Dermis blood vessel endothelial cell (primary cell): Measurements from ENCODE around the gene TRAPPC14. TPM values are rescaled to one million over a fixed set of nuclear protein-coding genes. Genes with fewer than 3 reads are reported as not detected.
A peak's percentile ranks its signal among the peaks of the same experiment; 100 is the strongest.

Experiments used
- DNase-seq: peaks from one replicate; pipeline ENCODE4 v3.0.0; 2010
- total RNA-seq: library from RNA; depleted of rRNA; stranded (reverse); fragments of >200 nt; gene quantifications from 2 replicates; pipeline ENCODE4 v1.2.3, GENCODE V29; 2014

The TRAPPC14 gene
- total RNA-seq, 1 donor from 2014 or later, result 4.1 TPM

DNA sequence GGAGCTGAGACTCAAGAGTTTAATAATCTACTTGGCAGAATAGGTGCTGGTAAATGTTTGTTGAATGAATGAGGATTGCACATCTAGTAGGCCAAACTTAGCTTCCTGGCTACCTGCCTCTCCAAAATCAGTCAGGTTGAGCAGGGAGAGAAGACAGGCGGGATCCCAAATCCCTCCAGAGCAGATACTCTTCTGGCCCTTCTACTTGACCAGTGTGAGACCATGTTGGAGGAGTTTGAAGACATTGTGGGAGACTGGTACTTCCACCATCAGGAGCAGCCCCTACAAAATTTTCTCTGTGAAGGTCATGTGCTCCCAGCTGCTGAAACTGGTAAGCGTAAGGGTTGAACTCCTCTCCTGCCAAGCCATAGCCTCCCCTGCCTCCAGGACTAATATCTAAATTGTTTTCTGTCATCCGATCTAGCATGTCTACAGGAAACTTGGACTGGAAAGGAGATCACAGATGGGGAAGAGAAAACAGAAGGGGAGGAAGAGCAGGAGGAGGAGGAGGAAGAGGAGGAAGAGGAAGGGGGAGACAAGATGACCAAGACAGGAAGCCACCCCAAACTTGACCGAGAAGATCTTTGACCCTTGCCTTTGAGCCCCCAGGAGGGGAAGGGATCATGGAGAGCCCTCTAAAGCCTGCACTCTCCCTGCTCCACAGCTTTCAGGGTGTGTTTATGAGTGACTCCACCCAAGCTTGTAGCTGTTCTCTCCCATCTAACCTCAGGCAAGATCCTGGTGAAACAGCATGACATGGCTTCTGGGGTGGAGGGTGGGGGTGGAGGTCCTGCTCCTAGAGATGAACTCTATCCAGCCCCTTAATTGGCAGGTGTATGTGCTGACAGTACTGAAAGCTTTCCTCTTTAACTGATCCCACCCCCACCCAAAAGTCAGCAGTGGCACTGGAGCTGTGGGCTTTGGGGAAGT lies 34.0 kb downstream of the TRAPPC14 start:
- no peak for DNase-seq

DNA sequence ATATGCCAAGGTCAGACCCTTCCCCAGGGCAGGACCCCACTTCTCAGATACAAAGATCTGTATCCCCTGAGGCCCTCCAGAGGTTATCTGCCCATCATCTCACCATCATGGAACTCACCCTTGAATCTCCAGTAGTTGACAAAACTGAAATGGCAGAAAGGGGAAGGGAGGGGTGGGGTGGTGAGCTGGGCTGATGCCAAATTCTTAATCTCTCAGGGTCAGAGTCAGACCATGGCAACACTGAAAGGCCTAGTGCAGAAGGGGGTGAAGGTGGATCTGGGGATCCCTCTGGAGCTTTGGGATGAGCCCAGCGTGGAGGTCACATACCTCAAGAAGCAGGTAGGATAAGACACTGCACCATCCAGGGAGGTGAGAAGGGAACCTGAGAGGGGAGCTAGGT lies 36.0 kb downstream of the TRAPPC14 start:
- no peak for DNase-seq

DNA sequence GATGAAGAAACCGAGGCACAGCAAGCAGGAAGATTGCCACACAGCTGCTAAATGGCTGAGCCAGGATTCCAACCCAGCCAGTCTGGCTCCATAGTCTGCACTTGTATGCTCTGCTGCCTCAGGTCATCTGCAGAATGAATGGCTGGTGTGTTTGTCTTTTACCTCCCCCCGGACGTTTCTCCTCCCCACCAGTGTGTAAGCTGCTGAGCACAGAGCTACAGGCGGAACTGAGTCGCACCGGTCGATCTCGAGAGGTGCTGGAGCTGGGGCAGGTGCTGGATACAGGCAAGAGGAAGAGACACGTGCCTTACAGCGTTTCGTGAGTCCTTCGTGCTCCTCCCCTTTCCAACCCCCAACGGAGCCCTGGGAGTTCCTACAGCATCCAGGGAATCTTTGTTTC lies 36.5 kb downstream of the TRAPPC14 start:
- no peak for DNase-seq

DNA sequence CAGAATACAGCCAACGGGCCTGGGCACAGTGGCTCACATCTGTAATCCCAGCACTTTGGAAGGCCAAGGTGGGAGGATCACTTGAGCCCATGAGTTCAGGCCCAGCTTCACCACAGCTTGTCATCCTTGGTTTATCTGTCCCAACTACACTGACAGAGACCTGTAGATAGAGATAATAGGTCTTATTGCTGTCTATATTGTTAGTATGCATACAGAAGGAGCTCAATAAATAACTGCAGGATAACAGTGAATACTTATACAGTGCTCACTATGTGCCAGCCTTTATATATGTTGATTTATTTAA lies 37.8 kb downstream of the TRAPPC14 start:
- no peak for DNase-seq

DNA sequence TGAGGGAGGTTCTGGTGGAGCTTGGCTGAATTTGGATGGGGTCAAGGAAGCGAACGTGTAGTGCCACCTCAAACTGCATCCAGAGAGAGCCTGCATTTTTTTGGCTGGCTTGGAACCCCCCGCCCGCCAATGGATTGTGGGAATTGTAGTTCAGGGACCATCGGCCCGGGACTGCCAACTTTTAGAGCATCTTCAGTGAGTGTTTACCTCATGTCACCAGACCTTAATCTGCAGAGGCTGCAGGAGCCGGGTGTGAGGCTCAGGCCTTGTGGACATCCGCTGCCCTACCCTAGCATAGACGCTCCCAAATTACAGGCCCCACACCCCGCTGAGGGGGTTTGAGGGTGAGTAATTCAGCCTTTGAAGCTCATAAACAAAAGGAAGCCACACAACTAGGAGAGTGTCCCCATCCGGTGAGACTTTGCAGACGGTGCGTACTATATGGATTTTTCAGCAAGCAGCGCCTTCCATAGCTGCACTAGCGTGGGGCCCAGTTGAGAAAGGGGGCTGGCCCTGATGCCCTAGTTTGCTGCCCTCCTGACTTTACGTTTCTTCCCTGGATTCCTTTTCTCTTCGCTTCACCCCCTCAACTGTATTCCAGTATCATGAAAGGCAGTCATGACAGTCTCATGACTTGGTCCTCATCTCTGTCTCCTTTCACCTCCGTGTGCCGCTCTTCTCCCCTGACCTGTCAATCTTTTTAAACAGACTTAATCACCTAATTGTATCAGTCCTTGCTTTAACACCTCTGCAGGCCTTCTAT lies 38.4 kb downstream of the TRAPPC14 start:
- DNase-seq, result no peak

DNA sequence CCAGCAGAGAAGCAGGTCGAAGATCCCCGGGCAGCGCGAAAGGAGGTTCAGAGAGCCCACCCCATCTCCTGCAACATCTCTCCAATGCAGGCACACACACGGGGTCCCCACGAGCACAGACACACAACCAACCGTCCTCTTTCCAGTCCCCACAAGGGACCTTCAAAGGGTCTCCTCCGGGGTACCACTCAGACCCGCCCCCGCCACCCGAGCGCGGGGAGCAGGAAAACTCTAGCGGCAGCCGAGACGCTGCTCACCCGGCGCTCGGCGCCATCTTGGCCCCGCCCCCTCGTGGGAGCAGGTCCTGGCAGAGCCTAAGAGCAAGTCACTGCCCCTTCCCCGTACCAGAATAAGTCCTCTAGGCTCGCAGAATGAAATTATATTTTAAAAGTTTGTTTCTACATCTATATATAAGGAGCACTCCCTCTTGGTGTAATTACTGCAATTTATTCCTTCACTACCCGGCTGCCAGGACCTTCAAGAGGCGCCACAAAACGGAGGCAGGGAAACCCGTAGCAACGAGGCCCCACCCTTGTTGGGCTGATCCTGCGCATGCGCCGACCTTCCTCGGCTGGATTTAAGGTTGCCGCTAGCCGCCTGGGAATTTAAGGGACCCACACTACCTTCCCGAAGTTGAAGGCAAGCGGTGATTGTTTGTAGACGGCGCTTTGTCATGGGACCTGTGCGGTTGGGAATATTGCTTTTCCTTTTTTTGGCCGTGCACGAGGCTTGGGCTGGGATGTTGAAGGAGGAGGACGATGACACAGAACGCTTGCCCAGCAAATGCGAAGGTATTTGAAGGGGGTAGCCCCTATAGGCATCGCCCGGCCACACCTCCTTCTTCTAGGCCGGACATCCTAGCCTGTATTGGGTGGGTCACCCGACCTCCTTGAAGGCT lies 39.2 kb downstream of the TRAPPC14 start, which contains the start of the genes CNPY4 and TAF6:
TSS of gene CNPY4 (plus strand) at position 563 of the 898 bp plus-strand sequence. CDS start at position 674, 111 bp downstream.
TSS of gene TAF6 (minus strand) at position 287 of the 898 bp plus-strand sequence. CDS start 5,149 bp downstream, outside the sequence.
- DNase-seq, result peak; percentile 97

DNA sequence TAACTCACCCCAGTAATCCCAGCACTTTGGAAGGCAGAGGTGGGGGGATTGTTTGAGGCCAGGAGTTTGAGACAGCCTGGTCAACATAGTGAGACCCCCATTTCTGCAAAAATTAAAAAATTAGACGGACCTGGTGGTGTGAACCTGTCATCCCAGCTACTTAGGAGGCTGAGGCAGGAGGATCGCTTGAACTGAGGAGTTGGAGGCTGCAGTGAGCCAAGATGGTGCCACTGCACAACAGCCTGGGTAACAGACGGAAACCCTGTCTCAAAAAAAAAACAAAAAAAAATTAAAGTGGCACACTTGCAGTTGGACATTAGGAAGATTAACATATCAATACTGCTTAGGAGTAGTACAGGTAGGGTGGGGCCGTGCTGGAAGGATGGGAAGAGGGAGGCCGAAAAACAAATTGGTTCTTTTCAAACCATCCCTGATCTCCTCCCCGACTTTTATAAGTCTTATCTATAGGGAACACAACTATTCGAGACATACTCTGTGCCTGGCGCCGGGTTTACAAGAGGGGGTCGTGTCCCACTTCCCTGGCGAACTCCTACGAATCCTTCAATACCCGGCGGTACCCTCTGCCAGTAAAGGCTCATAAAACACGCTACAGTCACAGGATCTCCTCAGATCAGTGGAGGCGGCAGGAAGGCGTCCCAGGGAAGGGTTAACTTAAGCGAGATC lies 40.0 kb downstream of the TRAPPC14 start:
- DNase-seq, result no peak

DNA sequence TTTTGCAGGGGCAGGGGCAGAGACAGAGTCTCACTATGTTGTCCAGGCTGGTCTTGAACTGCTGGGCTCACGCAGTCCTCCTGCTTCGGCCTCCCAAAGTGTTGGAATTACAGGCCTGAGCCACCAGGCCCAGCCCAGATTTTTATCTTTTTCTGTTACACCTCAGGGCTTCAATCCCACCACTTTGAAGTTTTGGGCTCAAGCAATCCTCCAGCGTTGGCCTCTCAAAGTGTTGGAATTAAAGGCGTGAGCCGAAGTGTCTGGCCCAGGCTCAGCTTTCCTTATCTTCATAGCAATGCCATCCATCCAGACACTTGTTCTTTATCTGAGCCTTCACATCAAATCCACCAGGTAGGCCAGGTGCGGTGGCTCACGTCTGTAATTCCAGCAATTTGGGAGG lies 43.5 kb downstream of the TRAPPC14 start:
- no peak for DNase-seq

DNA sequence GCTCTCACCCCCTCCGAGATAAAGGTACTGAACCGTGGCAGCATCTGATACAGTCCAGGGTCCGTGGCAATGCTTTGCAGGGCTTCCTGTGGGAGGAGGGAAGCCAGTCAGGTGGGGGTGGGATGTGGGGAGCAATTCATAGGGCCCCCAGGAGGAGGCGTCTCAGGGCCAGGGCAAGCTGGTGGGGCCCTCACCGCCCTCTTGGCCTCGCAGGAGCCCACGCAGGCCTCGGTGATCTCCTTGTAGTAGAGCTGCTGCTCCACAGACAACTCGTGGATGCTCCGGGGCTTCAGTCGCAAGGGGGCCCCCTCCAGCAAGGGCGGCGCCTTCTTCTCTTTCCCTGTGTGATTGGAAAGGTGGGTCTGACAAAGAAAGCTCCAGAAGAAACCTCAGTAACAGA lies 46.6 kb downstream of the TRAPPC14 start:
- no peak for DNase-seq

DNA sequence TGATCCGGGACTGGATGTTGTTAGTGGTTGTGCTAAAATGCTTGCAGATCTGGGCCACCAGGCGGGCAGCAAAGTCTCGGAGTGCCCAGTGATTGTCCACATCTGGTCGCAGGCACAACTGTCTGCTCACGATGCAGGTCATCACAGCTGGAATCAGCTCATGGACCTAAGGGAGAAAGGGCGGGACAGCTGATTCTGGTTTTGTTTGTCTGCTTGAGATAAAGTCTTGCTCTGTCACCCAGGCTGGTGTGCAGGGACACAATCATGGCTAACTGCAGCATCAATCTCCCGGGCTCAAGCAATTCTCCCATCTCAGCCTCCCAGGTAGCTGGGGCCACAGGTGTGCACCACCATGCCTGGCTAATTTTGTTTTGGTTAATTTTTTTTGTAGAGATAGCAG lies 47.4 kb downstream of the TRAPPC14 start:
- DNase-seq, result no peak

DNA sequence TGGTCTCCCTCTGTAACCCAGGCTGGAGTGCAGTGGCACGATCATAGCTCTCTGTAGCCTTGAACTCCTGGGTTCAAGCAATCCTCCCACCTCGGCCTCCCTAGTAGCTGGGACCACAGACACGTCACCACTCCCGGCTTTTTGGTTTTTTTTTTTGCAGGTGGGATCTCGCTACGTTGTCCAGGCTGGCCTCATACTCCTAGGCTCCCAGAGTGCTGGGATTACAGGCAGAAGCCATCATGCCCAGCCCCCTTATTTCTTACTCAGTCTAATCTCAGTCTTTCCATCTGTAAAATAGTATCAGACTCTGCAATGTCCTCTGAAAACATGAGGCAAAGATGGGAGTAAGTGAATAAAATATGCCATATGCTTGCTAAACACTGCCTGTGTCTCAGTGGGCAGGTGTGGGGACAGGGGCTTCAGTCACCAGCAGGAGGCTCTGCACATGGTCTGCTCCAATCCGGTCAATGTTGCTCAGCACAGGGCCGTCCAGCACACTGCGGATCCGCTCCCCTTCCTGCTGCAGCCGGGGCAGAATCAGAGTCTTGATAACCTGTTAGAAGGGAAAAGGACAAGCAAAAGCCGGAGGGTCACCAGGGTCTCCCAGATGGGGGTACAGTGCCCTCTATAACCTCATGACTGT lies 48.9 kb downstream of the TRAPPC14 start:
- peak; percentile 28 for DNase-seq

DNA sequence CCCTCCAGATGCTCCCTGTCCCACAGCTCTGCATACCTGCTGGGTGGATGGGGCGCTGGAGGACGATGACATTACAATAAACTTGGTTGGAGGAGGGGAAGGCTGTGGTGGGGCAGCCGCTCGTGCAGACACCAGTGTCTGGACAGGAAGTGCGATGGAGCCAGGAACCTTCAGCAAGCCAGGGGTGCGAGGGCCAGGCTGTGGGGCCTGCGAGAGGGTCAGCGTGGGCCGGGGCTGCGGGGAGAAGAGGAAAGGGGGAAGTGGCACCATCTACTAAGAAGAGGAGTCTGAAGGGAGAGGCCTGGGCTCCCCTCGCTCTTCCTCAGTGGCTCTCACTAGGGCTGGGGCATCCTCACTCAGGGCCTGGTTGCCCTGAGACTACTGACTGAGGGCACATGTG lies 50.6 kb downstream of the TRAPPC14 start:
- DNase-seq, result no peak

DNA sequence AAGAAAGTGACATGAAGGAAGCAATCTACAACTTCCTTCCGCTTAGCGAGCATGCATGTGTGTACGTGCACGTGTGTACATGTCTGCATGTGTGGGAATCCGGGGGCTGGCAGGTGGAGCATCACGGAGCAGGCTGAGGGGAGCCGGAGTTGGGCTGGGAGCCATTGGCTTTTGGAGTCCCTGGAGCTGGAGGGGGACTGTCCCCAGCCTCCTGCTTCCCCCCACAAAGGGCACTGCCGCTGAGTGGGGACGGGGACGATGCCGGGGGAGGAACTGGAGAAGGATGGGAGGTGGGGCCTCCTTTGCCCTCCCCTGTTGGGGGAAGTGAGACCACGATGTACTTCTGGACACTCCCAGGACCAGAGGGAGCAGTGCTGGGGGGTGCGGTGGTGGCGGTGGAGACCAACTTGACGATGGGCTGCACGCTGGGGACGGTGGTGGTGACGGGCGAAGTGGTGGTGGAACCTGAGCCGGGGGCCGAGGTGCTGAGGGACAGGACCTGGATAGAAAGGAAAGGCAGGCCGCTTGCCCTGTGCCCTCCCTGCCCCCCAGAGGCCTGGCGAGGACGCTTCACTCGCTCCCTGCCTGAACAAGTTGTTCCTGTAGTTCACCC lies 51.3 kb downstream of the TRAPPC14 start:
- DNase-seq, result no peak

DNA sequence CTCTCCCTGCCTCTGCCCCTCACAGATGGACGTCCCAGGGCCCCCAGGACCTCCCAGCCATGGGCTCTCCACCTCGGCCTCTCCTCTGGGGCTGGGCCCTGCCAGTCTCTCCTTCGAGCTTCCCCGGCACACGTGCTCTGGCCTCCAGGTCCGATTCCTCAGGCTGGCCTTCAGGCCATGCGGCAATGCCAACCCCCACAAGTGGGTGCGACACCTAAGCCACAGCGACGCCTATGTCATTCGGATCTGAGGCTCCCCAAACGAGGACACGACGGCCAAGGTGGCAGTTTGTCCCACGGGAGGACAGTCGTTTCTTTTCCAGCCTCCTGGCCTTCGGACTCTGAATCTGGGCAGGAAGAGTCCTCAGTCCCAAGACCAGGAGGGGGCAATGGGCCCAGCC lies 51.9 kb downstream of the TRAPPC14 start:
- DNase-seq, result no peak

DNA sequence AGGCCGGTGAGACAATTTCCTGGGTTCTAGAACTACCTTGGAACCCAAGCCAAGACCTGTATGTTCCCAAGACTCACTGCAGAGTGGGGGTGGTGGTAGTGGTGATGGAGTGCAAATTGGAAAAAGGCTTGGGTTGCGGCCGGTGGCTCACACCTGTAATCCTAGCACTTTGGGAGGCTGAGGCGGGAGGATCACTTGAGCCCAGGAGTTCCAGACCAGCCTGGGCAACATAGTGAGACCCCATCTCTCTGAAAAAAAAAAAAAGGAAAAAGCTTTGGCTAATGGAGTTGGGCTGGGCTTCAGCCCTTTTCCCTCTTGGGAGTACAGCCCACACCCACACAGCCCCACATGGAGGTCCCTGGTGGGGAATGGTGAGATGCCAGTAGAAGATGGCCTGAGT lies 53.0 kb downstream of the TRAPPC14 start:
- no peak for DNase-seq

Other genes starting within 250 kb of the TRAPPC14 start
- 29.6 and 30.9 TPM in 2 replicates for gene TRIM4, start 239.2 kb downstream of the TRAPPC14 start, total RNA-seq
- 0.42 and 0.51 TPM in 2 replicates for gene GJC3, start 229.1 kb downstream of the TRAPPC14 start, total RNA-seq
- gene AZGP1, start 182.7 kb downstream of the TRAPPC14 start, total RNA-seq, result not detected in 2 replicates
- 42.6 and 50.9 TPM in 2 replicates for gene ZKSCAN1, start 143.1 kb downstream of the TRAPPC14 start, total RNA-seq
- gene ZSCAN21, start 108.9 kb downstream of the TRAPPC14 start, total RNA-seq, result 9.9 and 11.2 TPM in 2 replicates
- gene ZNF3, start 77.0 kb downstream of the TRAPPC14 start, total RNA-seq, result 34.8 and 37.1 TPM in 2 replicates
- gene COPS6, start 69.8 kb downstream of the TRAPPC14 start, total RNA-seq, result 59.1 and 99.7 TPM in 2 replicates
- gene MCM7, start 57.3 kb downstream of the TRAPPC14 start, total RNA-seq, result 63.3 and 138 TPM in 2 replicates
- 16.8 and 24.3 TPM in 2 replicates for gene AP4M1, start 57.1 kb downstream of the TRAPPC14 start, total RNA-seq
- 37.1 and 78.6 TPM in 2 replicates for gene TAF6, start 39.4 kb downstream of the TRAPPC14 start, total RNA-seq
- gene CNPY4, start 39.1 kb downstream of the TRAPPC14 start, total RNA-seq, result 31.2 and 39.5 TPM in 2 replicates
- gene MBLAC1, start 31.8 kb downstream of the TRAPPC14 start, total RNA-seq, result 2.4 and 3.7 TPM in 2 replicates
- gene LAMTOR4, start 9.8 kb downstream of the TRAPPC14 start, total RNA-seq, result 55.1 and 133 TPM in 2 replicates
- 0.17 and 0.88 TPM in 2 replicates for gene GAL3ST4, start 9.9 kb upstream of the TRAPPC14 start, total RNA-seq
- gene GPC2, start 18.7 kb upstream of the TRAPPC14 start, total RNA-seq, result 2.8 and 4.4 TPM in 2 replicates
- gene STAG3, start 19.2 kb upstream of the TRAPPC14 start, total RNA-seq, result 0.17 and 0.23 TPM in 2 replicates
- gene PVRIG, start 61.2 kb upstream of the TRAPPC14 start, total RNA-seq, result not detected in 2 replicates
- gene SPDYE3, start 149.0 kb upstream of the TRAPPC14 start, total RNA-seq, result not detected in 2 replicates
- 11.6 and 17.0 TPM in 2 replicates for gene PILRB, start 199.4 kb upstream of the TRAPPC14 start, total RNA-seq
- 0.68 TPM in 1 of 2 replicates, not detected in the other for gene PILRA, start 214.8 kb upstream of the TRAPPC14 start, total RNA-seq